Measurements from ENCODE around the gene MICALL1. TPM values are rescaled to one million over a fixed set of nuclear protein-coding genes. Genes with fewer than 3 reads are reported as not detected.

Gene MICALL1
- total RNA-seq, 4 donors from 2014 or later: 14.4 to 29.4 (median 21.1) TPM

DNA sequence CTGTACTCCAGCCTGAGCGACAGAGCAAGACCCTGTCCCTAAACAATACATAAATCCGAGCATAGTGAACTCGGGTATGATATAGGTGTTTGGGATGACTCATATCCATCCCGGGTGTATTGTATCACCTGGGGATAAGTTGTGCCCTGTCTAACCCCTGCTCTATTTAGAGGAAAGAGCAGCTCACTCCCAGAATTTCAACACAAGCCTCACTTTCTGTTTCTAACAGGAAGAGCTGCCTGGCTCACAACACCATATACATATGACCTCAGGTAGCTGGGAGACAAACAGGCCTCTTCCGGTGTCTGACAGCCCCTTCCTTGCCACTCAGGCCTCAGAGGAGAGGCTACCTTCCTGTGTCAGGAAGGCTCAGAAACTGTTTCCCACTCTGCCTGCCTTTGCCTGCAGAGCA, 9.9 kb upstream of the MICALL1 start:
- ATAC-seq (peak; percentile 35 to 52), DNase-seq (no peak)
- intact Hi-C loops (cut with DNase I; ENCODE audit: low total_unique reads): no loop called here
- no peak for TF ChIP-seq POLR2A (IDR thresholded peaks at IDR 0.05)
- TF ChIP-seq, protein P1, sequence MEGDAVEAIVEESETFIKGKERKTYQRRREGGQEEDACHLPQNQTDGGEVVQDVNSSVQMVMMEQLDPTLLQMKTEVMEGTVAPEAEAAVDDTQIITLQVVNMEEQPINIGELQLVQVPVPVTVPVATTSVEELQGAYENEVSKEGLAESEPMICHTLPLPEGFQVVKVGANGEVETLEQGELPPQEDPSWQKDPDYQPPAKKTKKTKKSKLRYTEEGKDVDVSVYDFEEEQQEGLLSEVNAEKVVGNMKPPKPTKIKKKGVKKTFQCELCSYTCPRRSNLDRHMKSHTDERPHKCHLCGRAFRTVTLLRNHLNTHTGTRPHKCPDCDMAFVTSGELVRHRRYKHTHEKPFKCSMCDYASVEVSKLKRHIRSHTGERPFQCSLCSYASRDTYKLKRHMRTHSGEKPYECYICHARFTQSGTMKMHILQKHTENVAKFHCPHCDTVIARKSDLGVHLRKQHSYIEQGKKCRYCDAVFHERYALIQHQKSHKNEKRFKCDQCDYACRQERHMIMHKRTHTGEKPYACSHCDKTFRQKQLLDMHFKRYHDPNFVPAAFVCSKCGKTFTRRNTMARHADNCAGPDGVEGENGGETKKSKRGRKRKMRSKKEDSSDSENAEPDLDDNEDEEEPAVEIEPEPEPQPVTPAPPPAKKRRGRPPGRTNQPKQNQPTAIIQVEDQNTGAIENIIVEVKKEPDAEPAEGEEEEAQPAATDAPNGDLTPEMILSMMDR (IDR thresholded peaks at IDR 0.05 in 4 of 5, conservative IDR thresholded peaks at IDR 0.05 in 1 of 5): no peak
- in situ Hi-C loops (cut with MboI; ENCODE audit: low sequenced_read_pairs in 4 of 4): no loop called here
- Histone ChIP-seq H3K4me3 (no peak overlapping the region), H3K27ac (peak overlapping the region in 3 of 4 donors; percentile 35 to 61 (median 44)), H3K9me3 (no peaks in the 10 kb centered on the region), H3K4me1 (peaks cover 0 to 13% of the 10 kb centered on the region in 2 donors), H3K27me3 (no peaks in the 10 kb centered on the region), H3K36me3 (peaks cover 0 to 8% of the 10 kb centered on the region in 2 donors)

DNA sequence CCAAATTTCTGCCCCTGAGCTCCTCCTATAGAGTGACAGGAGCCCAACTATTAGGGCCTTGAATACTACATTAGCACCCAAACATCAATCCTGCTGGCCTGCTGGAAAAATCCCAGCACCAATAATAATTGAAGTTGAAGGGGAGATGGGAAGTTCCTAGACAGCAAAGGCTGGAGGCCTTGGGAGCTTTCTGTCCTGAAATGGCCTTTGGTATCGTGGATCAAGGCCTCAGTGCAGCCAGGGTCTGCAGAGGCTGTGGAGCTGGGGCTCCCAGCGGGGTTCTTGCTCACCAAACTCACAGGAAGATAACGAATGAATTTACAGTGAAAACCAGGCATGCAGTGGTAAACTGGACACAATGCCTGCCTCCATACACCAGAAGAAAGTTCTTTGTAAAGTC, 9.2 kb upstream of the MICALL1 start:
- intact Hi-C loops (cut with DNase I; ENCODE audit: low total_unique reads) (no loop called here), in situ Hi-C loops (cut with MboI; ENCODE audit: low sequenced_read_pairs in 4 of 4) (no loop called here)
- H3K4me1 ChIP-seq: peaks cover 0 to 13% of the 10 kb centered on the region in 2 donors
- H3K36me3 ChIP-seq: peaks cover 0 to under 1% of the 10 kb centered on the region in 2 donors
- ATAC-seq (no peak), DNase-seq (no peak)
- H3K9me3 ChIP-seq: no peaks in the 10 kb centered on the region
- no peak overlapping the region for H3K4me3 ChIP-seq
- H3K27ac ChIP-seq: peak overlapping the region in 3 of 4 donors; percentile 35 to 61 (median 44)
- H3K27me3 ChIP-seq: no peaks in the 10 kb centered on the region
- TF ChIP-seq POLR2A (IDR thresholded peaks at IDR 0.05): no peak
- TF ChIP-seq, protein P1 (IDR thresholded peaks at IDR 0.05 in 4 of 5, conservative IDR thresholded peaks at IDR 0.05 in 1 of 5): no peak

DNA sequence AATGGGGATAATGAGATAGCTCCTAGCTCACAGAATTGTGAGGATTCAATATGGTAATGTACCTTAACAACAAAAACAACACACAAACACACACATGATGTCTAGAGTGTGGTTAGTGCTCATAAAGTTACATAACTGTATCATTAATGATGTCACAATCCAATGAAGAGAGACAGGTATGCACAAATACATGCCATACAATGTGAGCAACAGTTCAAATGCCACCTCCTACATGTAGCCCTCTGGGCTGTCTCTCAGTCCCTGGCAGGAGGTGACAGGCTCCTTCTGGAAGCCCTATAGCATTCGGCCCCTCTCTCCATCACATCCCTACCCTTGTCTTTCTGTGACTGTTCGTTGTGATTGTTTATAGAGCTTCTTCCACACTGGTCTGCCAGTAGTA, 8.3 kb upstream of the MICALL1 start:
- TF ChIP-seq, protein P1 (IDR thresholded peaks at IDR 0.05 in 4 of 5, conservative IDR thresholded peaks at IDR 0.05 in 1 of 5): no peak
- TF ChIP-seq POLR2A (IDR thresholded peaks at IDR 0.05): no peak
- ATAC-seq: no peak
- in situ Hi-C loops (cut with MboI; ENCODE audit: low sequenced_read_pairs in 4 of 4): no loop called here
- intact Hi-C loops (cut with DNase I; ENCODE audit: low total_unique reads): no loop called here
- DNase-seq: no peak
- peaks cover 0 to 11% of the 10 kb centered on the region in 2 donors for H3K4me1 ChIP-seq
- H3K27ac ChIP-seq: no peak overlapping the region
- no peaks in the 10 kb centered on the region for H3K27me3 ChIP-seq
- H3K9me3 ChIP-seq: no peaks in the 10 kb centered on the region
- H3K36me3 ChIP-seq: no peaks in the 10 kb centered on the region
- no peak overlapping the region for H3K4me3 ChIP-seq

DNA sequence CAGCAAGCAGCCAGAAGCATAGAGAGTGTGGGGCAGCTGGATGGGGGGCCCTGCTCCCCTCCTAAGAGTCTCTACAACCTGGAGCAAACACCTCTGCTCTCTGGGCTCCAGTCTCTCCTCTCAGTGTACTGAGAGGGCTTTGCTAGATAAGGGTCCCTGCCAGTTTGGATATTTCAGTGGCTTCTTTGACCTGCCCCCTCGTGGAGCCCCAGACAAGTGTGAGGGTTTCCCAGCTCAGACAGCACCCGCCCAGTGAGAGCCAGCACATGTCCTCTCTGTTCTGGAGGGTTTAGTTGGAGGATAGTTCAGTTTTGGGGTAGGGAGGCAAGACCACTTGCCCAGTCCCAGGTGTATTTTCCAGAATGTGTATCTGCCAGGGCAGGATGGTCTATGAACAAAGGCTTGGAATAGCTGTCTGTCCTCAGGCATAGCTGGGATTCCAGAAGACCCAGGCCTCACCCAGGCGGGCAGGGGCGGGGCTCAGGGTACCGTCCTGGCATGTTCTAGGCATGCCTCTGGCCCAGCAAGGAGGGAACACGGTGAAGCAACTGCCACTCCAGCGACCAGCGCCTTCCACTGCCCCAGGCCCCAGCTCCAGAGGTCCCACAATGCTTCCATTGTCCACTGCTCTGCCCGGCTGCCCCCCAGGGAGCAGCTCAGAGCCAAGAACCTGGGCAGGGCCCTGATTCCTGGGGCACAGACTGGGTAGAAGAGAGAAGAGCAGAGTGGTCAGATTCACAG, 7.5 kb upstream of the MICALL1 start:
- Histone ChIP-seq H3K27ac (no peak overlapping the region), H3K4me1 (peaks cover 0 to 3% of the 10 kb centered on the region in 2 donors), H3K27me3 (no peaks in the 10 kb centered on the region), H3K9me3 (no peaks in the 10 kb centered on the region), H3K4me3 (no peak overlapping the region), H3K36me3 (no peaks in the 10 kb centered on the region)
- no peak for ATAC-seq
- DNase-seq: no peak
- no peak for TF ChIP-seq POLR2A (IDR thresholded peaks at IDR 0.05)
- TF ChIP-seq, protein P1 (IDR thresholded peaks at IDR 0.05 in 4 of 5, conservative IDR thresholded peaks at IDR 0.05 in 1 of 5): no peak
- intact Hi-C loops (cut with DNase I; ENCODE audit: low total_unique reads) (no loop called here), in situ Hi-C loops (cut with MboI; ENCODE audit: low sequenced_read_pairs in 4 of 4) (no loop called here)
